HepG2 (cell line): Measurements from ENCODE around the gene NUDT3.

Source experiments
- CBX5 ChIP-seq: sonication (generic); formaldehyde crosslinking; IDR thresholded peaks from 2 replicates; pipeline ENCODE4 v1.4.0; 2020; ENCODE audit warnings: missing genetic modification reagents, borderline replicate concordance
- MAF1 ChIP-seq: sonication (generic); formaldehyde crosslinking; IDR thresholded peaks from 2 replicates; pipeline ENCODE4 v1.5.0; 2020; ENCODE audit warnings: missing genetic modification reagents, borderline replicate concordance
- NBN ChIP-seq: fragments of 450-650 bp; conservative IDR thresholded peaks from 2 replicates; pipeline ENCODE4 v1.6.1; 2017
- NFE2L2 ChIP-seq: fragments of 150-350 bp; IDR thresholded peaks from 2 replicates; pipeline ENCODE4 v1.6.1; 2014; ENCODE audit warnings: low read length
- NR3C1 ChIP-seq: sonication (generic); formaldehyde crosslinking; IDR thresholded peaks from 2 replicates; pipeline ENCODE4 v1.4.0; 2020; ENCODE audit warnings: missing genetic modification reagents
- STAT5B ChIP-seq: sonication (generic); formaldehyde crosslinking; IDR thresholded peaks from 2 replicates; pipeline ENCODE4 v1.4.0; 2020; ENCODE audit warnings: missing genetic modification reagents
- TF ChIP-seq, protein P1 (sequence below): sonication (generic); formaldehyde crosslinking; IDR thresholded peaks from 2 replicates; pipeline ENCODE4 v1.5.0; 2020; ENCODE audit warnings: mild to moderate bottlenecking, missing genetic modification reagents, moderate library complexity

- TF ChIP-seq NR3C1 (CRISPR knock-in tag), result no peak
- TF ChIP-seq MAF1 (CRISPR knock-in tag), result no peak
- no peak for TF ChIP-seq NBN
- no peak for TF ChIP-seq STAT5B (CRISPR knock-in tag)
- TF ChIP-seq, protein P1, sequence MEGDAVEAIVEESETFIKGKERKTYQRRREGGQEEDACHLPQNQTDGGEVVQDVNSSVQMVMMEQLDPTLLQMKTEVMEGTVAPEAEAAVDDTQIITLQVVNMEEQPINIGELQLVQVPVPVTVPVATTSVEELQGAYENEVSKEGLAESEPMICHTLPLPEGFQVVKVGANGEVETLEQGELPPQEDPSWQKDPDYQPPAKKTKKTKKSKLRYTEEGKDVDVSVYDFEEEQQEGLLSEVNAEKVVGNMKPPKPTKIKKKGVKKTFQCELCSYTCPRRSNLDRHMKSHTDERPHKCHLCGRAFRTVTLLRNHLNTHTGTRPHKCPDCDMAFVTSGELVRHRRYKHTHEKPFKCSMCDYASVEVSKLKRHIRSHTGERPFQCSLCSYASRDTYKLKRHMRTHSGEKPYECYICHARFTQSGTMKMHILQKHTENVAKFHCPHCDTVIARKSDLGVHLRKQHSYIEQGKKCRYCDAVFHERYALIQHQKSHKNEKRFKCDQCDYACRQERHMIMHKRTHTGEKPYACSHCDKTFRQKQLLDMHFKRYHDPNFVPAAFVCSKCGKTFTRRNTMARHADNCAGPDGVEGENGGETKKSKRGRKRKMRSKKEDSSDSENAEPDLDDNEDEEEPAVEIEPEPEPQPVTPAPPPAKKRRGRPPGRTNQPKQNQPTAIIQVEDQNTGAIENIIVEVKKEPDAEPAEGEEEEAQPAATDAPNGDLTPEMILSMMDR (CRISPR knock-in tag), result no peak
- no peak for TF ChIP-seq NFE2L2
- TF ChIP-seq CBX5 (CRISPR knock-in tag), result no peak
Observed at GRCh38 chr6:34374069-34374468, 18.4 kb downstream of the NUDT3 start.
